GM21737 (cell line): ENCODE data around the gene MYO3A.
"Not testable (repeated sequence)": the region's sequence is repeated elsewhere in the genome, so short reads cannot be mapped to it uniquely, and the experiment has no call there.

ENCODE experiments used
- ATAC-seq: cut with Tn5 transposase; IDR thresholded peaks from one replicate; pipeline ENCODE4 v1.9.1; 2021; ENCODE audit warnings: mild to moderate bottlenecking, moderate library complexity; ENCODE audit not compliant: unreplicated experiment

MYO3A gene

GRCh38 chr10:26067680-26068079, 133.7 kb downstream of the MYO3A start:
- no peak for ATAC-seq

- ATAC-seq = not testable (repeated sequence)
Observed at GRCh38 chr10:26080971-26081370, 146.9 kb downstream of the MYO3A start.

- ATAC-seq = no peak
Observed at GRCh38 chr10:26081459-26081858, 147.4 kb downstream of the MYO3A start.

GRCh38 chr10:26085549-26085948, 151.5 kb downstream of the MYO3A start:
- no peak for ATAC-seq

- no peak for ATAC-seq
Observed at GRCh38 chr10:26087666-26088065, 153.6 kb downstream of the MYO3A start.

GRCh38 chr10:26090026-26090425, 156.0 kb downstream of the MYO3A start:
- ATAC-seq = no peak

GRCh38 chr10:26090762-26091161, 156.7 kb downstream of the MYO3A start:
- ATAC-seq = no peak

GRCh38 chr10:26093229-26093628, 159.2 kb downstream of the MYO3A start:
- ATAC-seq = no peak

GRCh38 chr10:26095781-26096180, 161.8 kb downstream of the MYO3A start:
- ATAC-seq = no peak

GRCh38 chr10:26097549-26097948, 163.5 kb downstream of the MYO3A start:
- not testable (repeated sequence) for ATAC-seq

- no peak for ATAC-seq
Observed at GRCh38 chr10:26112532-26112931, 178.5 kb downstream of the MYO3A start.

- no peak for ATAC-seq
Observed at GRCh38 chr10:26138613-26139012, 204.6 kb downstream of the MYO3A start.

- no peak for ATAC-seq
Observed at GRCh38 chr10:26156019-26156418, 222.0 kb downstream of the MYO3A start.

GRCh38 chr10:26157734-26158133, 223.7 kb downstream of the MYO3A start:
- no peak for ATAC-seq

- ATAC-seq = no peak
Observed at GRCh38 chr10:26169466-26169865, 235.4 kb downstream of the MYO3A start.

- ATAC-seq = no peak
Observed at GRCh38 chr10:26172131-26172530, 238.1 kb downstream of the MYO3A start.

- no peak for ATAC-seq
Observed at GRCh38 chr10:26173837-26174236, 239.8 kb downstream of the MYO3A start.

GRCh38 chr10:26177341-26177740, 243.3 kb downstream of the MYO3A start:
- ATAC-seq = no peak

- no peak for ATAC-seq
Observed at GRCh38 chr10:26194275-26194674, 260.2 kb downstream of the MYO3A start.

GRCh38 chr10:26197248-26197647, 263.2 kb downstream of the MYO3A start:
- ATAC-seq = no peak

GRCh38 chr10:26198119-26198518, 264.1 kb downstream of the MYO3A start:
- ATAC-seq = no peak

- ATAC-seq = no peak
Observed at GRCh38 chr10:26199841-26200240, 265.8 kb downstream of the MYO3A start.

- no peak for ATAC-seq
Observed at GRCh38 chr10:26205223-26205622, 271.2 kb downstream of the MYO3A start.
